ENCODE results near the gene RNF213. TPM values are rescaled to one million over a fixed set of nuclear protein-coding genes. Genes with fewer than 3 reads are reported as not detected.

RNF213 gene
- total RNA-seq, 1 donor from 2014 or later, result 47.3 TPM

DNA sequence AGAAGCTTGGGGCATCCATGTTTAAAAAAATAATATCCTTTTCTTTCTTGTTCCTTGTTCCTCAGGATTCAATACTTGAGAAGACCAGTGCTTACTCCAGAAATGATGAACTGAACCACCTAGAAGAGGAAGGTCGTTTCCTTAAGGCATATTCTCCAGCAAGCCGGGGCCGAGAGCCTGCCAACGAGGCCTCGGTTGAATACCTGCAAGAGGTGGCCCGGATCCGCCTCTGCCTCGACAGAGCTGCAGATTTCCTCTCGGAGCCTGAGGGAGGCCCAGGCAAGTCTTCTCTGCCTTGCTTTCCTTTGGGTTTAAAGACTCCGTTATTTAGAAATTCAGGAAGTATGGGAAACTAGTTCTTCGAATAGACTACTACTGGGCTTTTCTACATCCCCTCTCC lies 111.8 kb downstream of the RNF213 start:
- H3K36me3 Mint-ChIP-seq, result peaks cover 19% of the 10 kb centered on the region
- peaks cover 7% of the 10 kb centered on the region for H3K4me1 Mint-ChIP-seq (ENCODE audit: unreplicated experiment)

DNA sequence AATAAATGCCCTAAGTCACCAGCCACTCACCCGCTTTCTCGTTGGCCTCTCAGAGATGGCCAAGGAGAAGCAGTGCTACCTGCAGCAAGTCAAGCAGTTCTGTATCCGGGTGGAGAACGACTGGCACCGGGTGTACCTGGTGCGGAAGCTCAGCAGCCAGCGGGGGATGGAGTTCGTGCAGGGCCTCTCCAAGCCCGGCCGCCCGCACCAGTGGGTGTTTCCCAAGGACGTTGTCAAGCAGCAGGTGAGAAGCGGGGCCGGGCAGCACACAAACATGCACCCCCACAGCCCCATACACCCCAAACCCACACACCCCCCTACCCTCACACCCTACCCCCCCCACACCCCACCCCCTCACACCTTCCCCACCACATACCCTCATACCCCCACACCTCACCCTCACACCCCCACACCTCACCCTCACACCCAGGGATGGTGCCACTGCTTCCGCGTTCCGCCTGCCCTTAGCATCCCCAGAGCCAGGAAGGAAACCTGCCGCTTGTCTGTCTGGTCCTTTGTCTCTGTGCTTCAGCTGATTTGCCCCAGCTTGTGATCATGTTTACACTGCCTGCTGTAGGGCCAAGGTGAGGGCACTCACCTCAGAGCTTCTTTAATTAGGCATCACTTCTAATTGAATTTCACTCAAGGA lies 112.4 kb downstream of the RNF213 start:
- H3K36me3 Mint-ChIP-seq, result peaks cover 19% of the 10 kb centered on the region
- no peaks in the 10 kb centered on the region for H3K27me3 Mint-ChIP-seq
- H3K9me3 Mint-ChIP-seq, result no peaks in the 10 kb centered on the region
- TF ChIP-seq, protein P1, sequence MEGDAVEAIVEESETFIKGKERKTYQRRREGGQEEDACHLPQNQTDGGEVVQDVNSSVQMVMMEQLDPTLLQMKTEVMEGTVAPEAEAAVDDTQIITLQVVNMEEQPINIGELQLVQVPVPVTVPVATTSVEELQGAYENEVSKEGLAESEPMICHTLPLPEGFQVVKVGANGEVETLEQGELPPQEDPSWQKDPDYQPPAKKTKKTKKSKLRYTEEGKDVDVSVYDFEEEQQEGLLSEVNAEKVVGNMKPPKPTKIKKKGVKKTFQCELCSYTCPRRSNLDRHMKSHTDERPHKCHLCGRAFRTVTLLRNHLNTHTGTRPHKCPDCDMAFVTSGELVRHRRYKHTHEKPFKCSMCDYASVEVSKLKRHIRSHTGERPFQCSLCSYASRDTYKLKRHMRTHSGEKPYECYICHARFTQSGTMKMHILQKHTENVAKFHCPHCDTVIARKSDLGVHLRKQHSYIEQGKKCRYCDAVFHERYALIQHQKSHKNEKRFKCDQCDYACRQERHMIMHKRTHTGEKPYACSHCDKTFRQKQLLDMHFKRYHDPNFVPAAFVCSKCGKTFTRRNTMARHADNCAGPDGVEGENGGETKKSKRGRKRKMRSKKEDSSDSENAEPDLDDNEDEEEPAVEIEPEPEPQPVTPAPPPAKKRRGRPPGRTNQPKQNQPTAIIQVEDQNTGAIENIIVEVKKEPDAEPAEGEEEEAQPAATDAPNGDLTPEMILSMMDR (conservative IDR thresholded peaks at IDR 0.05), result no peak
- H3K27ac Mint-ChIP-seq, result no peak overlapping the region
- no peak for DNase-seq (ENCODE audit: extremely low spot score, unreplicated experiment)
- peaks cover 1% of the 10 kb centered on the region for H3K4me1 Mint-ChIP-seq (ENCODE audit: unreplicated experiment)
- no peak overlapping the region for H3K4me3 Mint-ChIP-seq

More for the DNA sequence above, 111.8 kb downstream of the RNF213 start:
- Mint-ChIP-seq H3K4me3 (no peak overlapping the region), H3K27ac (no peak overlapping the region), H3K27me3 (no peaks in the 10 kb centered on the region), H3K9me3 (no peaks in the 10 kb centered on the region)
- TF ChIP-seq, protein P1 (conservative IDR thresholded peaks at IDR 0.05), result no peak
- DNase-seq (ENCODE audit: extremely low spot score, unreplicated experiment), result no peak

DNA sequence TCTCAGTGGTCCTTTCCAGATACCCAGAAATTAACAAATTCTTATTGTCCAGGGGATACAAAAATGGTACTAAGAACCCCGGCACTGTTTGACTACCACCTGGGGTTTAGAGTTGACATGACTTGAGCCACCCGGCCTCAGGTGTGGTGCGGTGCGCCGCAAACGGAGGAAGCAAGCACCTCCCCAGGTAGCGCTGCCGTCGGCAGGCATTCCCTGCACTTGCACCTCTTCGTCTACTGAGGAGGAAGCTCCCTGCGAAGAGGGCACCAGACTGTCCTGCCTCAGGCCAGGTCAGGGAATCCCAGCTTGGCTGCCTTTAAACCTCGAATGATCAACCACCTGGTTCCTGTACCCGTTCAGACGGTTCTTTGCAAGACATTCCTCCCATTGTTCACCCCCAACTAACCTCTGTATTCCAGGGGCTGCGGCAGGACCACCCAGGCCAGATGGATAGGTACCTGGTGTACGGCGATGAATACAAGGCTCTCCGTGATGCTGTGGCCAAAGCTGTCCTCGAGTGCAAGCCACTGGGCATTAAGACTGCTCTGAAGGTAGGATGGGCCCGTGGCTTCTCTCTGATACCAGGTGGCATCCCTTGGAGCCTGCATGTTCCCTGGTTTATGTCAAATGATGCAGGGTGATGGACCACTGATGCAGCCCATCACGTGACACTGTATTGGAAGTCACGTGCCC lies 113.5 kb downstream of the RNF213 start:
- DNase-seq (ENCODE audit: extremely low spot score, unreplicated experiment), result no peak
- no peaks in the 10 kb centered on the region for H3K27me3 Mint-ChIP-seq
- no peak overlapping the region for H3K27ac Mint-ChIP-seq
- H3K4me3 Mint-ChIP-seq, result no peak overlapping the region
- TF ChIP-seq, protein P1 (conservative IDR thresholded peaks at IDR 0.05), result no peak
- H3K9me3 Mint-ChIP-seq, result no peaks in the 10 kb centered on the region
- H3K36me3 Mint-ChIP-seq, result peaks cover 17% of the 10 kb centered on the region
- H3K4me1 Mint-ChIP-seq (ENCODE audit: unreplicated experiment), result no peaks in the 10 kb centered on the region

DNA sequence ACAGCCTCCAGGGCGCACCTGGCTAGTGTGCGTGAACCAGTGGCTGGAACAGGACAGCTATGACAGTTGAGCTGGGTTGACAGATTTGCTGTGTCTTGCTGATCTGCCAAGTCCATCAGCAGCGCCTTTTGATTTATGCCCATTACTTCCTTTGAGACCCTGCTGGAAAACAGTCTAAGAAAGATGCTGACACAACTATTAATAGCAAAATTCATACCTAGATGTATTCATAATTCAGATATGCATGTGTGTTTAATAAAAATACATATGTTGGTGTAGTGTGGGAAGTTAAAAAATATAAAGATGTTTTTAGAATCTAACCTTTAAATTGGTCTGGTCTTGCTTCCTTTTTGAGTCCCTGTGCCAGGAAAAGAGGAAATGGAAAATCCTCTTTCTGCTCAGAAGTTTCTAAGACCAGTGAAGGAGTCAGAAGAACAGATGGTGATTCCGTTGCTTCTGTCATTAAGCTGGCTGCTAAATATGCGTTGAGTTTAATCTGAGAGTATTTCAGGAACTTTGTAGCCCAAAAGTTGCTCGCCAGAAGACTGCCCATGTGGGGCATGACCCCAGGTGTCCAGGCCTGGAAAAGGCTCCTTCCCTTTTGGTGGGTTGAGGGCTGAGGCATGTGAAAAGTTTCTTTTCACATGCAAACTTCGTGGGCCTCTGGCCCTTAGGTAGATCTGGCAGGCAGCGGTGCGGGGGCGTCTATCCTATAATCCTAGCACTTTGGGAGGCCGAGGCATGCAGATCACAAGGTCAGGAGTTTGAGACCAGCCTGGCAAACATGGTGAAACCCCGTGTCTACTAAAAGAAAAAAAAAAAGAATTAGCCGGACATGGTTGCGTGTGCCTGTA lies 114.3 kb downstream of the RNF213 start:
- H3K27ac Mint-ChIP-seq, result no peak overlapping the region
- no peaks in the 10 kb centered on the region for H3K27me3 Mint-ChIP-seq
- no peak overlapping the region for H3K4me3 Mint-ChIP-seq
- no peaks in the 10 kb centered on the region for H3K4me1 Mint-ChIP-seq (ENCODE audit: unreplicated experiment)
- TF ChIP-seq, protein P1 (conservative IDR thresholded peaks at IDR 0.05), result no peak
- DNase-seq (ENCODE audit: extremely low spot score, unreplicated experiment), result no peak
- peaks cover 16% of the 10 kb centered on the region for H3K36me3 Mint-ChIP-seq
- no peaks in the 10 kb centered on the region for H3K9me3 Mint-ChIP-seq

DNA sequence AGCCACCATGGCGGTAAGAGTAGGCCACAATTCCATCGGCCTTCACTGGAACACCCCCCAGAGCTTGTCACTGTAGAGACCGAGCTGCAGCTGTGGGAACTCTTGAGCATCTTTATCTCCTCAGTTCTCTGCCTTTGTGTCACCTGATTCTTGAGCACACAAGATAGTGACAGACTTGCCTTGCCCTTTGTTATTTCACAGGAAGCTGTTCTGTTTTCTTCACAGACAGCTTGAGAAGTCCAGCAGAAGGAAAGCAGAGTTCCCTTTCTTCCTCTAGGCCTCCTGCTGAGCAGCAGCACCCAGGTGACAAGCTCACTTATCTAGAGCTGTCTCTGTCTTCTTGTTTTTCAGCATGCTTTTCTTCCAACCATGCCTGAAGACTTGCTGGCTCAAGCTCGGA lies 115.9 kb downstream of the RNF213 start:
- TF ChIP-seq, protein P1 (conservative IDR thresholded peaks at IDR 0.05), result no peak
- Mint-ChIP-seq H3K9me3 (no peaks in the 10 kb centered on the region), H3K4me3 (no peak overlapping the region), H3K36me3 (peaks cover 16% of the 10 kb centered on the region), H3K27ac (no peak overlapping the region), H3K27me3 (no peaks in the 10 kb centered on the region), H3K4me1 (ENCODE audit: unreplicated experiment) (no peaks in the 10 kb centered on the region)
- no peak for DNase-seq (ENCODE audit: extremely low spot score, unreplicated experiment)

Data from type B pancreatic cell (in vitro differentiated cells).